PC-9 (cell line): ENCODE results near the gene DVL1.

ENCODE experiments used
- EZH2 ChIP-seq: fragments of 200-600 bp; sonication (generic); IDR thresholded peaks from 2 replicates; pipeline ENCODE4 v1.8.0; 2017; ENCODE audit warnings: antibody characterized with exemption, low read depth
- TF ChIP-seq, protein P1 (sequence below): fragments of 200-600 bp; sonication (generic); conservative IDR thresholded peaks from 2 replicates; pipeline ENCODE4 v1.6.1; 2017; ENCODE audit warnings: mixed run types, antibody characterized with exemption, mild to moderate bottlenecking, moderate library complexity

DNA sequence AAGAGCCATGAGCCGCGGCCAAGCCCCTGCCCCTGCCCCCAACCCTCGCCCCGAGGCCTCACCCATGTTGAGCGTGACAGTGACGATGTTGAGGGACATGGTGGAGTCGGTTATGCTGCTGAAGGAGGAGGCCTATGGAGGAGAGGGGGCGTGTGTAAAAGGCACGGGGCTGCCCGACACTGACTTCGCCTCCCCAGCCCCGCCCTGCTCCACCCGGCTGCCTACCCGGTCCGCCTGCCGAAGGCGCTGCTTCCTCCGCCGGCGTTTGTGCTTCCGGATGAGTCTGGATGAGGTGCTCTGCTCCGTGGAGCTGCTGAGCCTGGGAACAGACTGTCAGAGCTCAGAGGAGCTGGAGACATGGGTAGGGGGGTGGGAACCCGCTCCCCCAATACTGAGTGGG is 9.0 kb downstream of the DVL1 start:
- TF ChIP-seq, protein P1, sequence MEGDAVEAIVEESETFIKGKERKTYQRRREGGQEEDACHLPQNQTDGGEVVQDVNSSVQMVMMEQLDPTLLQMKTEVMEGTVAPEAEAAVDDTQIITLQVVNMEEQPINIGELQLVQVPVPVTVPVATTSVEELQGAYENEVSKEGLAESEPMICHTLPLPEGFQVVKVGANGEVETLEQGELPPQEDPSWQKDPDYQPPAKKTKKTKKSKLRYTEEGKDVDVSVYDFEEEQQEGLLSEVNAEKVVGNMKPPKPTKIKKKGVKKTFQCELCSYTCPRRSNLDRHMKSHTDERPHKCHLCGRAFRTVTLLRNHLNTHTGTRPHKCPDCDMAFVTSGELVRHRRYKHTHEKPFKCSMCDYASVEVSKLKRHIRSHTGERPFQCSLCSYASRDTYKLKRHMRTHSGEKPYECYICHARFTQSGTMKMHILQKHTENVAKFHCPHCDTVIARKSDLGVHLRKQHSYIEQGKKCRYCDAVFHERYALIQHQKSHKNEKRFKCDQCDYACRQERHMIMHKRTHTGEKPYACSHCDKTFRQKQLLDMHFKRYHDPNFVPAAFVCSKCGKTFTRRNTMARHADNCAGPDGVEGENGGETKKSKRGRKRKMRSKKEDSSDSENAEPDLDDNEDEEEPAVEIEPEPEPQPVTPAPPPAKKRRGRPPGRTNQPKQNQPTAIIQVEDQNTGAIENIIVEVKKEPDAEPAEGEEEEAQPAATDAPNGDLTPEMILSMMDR = no peak
- no peak for TF ChIP-seq EZH2
